Karpas-422 (cell line): Measurements from ENCODE around the gene BRME1. TPM values are rescaled to one million over a fixed set of nuclear protein-coding genes. Genes with fewer than 3 reads are reported as not detected.

Experiments used
- DNase-seq: peaks from one replicate; pipeline ENCODE4 v3.0.0-alpha.2; 2015
- H2AFZ ChIP-seq: fragments of 200-600 bp; sonication (generic); 2 replicates; pipeline ENCODE4 v1.6.1; 2014; ENCODE audit warnings: antibody characterized with exemption, low read length, mixed read lengths
- H3K27ac ChIP-seq: fragments of 200-600 bp; sonication (generic); 2 replicates; pipeline ENCODE4 v1.5.1; 2014; ENCODE audit warnings: mild to moderate bottlenecking, low read length, moderate library complexity
- H3K27me3 ChIP-seq: fragments of 200-600 bp; sonication (generic); 2 replicates; pipeline ENCODE4 v1.6.1; 2014; ENCODE audit warnings: low read length, mixed read lengths
- H3K36me3 ChIP-seq: fragments of 200-600 bp; sonication (generic); 2 replicates; pipeline ENCODE4 v1.6.1; 2014; ENCODE audit warnings: low read length, mixed read lengths; ENCODE audit not compliant: insufficient read depth
- H3K4me1 ChIP-seq: fragments of 200-600 bp; sonication (generic); 2 replicates; pipeline ENCODE4 v1.6.1; 2014; ENCODE audit warnings: mild to moderate bottlenecking, low read length, mixed read lengths
- H3K4me2 ChIP-seq: fragments of 200-600 bp; sonication (generic); 2 replicates; pipeline ENCODE4 v1.6.1; 2014; ENCODE audit warnings: low read length, low read depth, mild to moderate bottlenecking; ENCODE audit not compliant: poor library complexity, severe bottlenecking
- H3K4me3 ChIP-seq: fragments of 200-600 bp; sonication (generic); 2 replicates; pipeline ENCODE4 v1.5.1; 2014; ENCODE audit warnings: mild to moderate bottlenecking, antibody characterized with exemption, low read length, mixed read lengths
- H3K79me2 ChIP-seq: fragments of 200-600 bp; sonication (generic); 2 replicates; pipeline ENCODE4 v1.6.1; 2014; ENCODE audit warnings: mild to moderate bottlenecking, low read length, mixed read lengths
- H3K9ac ChIP-seq: fragments of 200-600 bp; sonication (generic); 2 replicates; pipeline ENCODE4 v1.6.0; 2014; ENCODE audit warnings: low read length
- H3K9me2 ChIP-seq: fragments of 200-600 bp; sonication (generic), shearing (Covaris generic); replicated peaks from 2 replicates; pipeline ENCODE4 v1.6.0; 2014; ENCODE audit warnings: mild to moderate bottlenecking, low read length, moderate library complexity; ENCODE audit not compliant: insufficient read depth
- H3K9me3 ChIP-seq: fragments of 300-700, 200-600 bp; sonication (generic); 2 replicates; pipeline ENCODE4 v1.6.1; 2014; ENCODE audit warnings: low read length, mixed read lengths
- H4K20me1 ChIP-seq: fragments of 200-600 bp; sonication (generic); 2 replicates; pipeline ENCODE4 v1.6.1; 2014; ENCODE audit warnings: mild to moderate bottlenecking, antibody characterized with exemption, low read length, low read depth; ENCODE audit not compliant: insufficient read depth
- total RNA-seq: library from RNA; depleted of rRNA; stranded (reverse); fragments of >200 nt; shearing (Covaris generic); gene quantifications from 2 replicates; pipeline ENCODE4 v1.2.3, GENCODE V29; 2014; ENCODE audit warnings: low replicate concordance

BRME1 gene
- total RNA-seq, 1 experiment from 2014 or later = not detected

GRCh38 chr19:13864667-13865570, 41.0 kb downstream of the BRME1 start:
- Histone ChIP-seq H3K79me2 (no peaks in the 10 kb centered on the region), H3K27me3 (no peaks in the 10 kb centered on the region), H3K4me2 (no peak overlapping the region), H4K20me1 (no peaks in the 10 kb centered on the region), H3K4me1 (peaks cover 10% of the 10 kb centered on the region), H3K9ac (no peak overlapping the region), H3K9me2 (no peaks in the 10 kb centered on the region), H3K27ac (no peak overlapping the region), H3K9me3 (no peaks in the 10 kb centered on the region), H3K4me3 (no peak overlapping the region), H3K36me3 (no peaks in the 10 kb centered on the region), H2AFZ (no peak overlapping the region)
- DNase-seq = no peak

- no peak overlapping the region for H2AFZ ChIP-seq
- no peak overlapping the region for H3K4me2 ChIP-seq
- no peak for DNase-seq
- H3K27me3 ChIP-seq = no peaks in the 10 kb centered on the region
- no peaks in the 10 kb centered on the region for H3K36me3 ChIP-seq
- no peak overlapping the region for H3K4me3 ChIP-seq
- no peak overlapping the region for H3K9ac ChIP-seq
- H3K9me2 ChIP-seq = no peaks in the 10 kb centered on the region
- peaks cover 10% of the 10 kb centered on the region for H3K4me1 ChIP-seq
- no peak overlapping the region for H3K27ac ChIP-seq
- H4K20me1 ChIP-seq = no peaks in the 10 kb centered on the region
- no peaks in the 10 kb centered on the region for H3K79me2 ChIP-seq
- no peaks in the 10 kb centered on the region for H3K9me3 ChIP-seq
Observed at GRCh38 chr19:13864046-13864666, 41.8 kb downstream of the BRME1 start.

GRCh38 chr19:13861714-13862531, 44.0 kb downstream of the BRME1 start:
- Histone ChIP-seq H3K4me1 (peaks cover 10% of the 10 kb centered on the region), H3K9me3 (no peaks in the 10 kb centered on the region)

GRCh38 chr19:13861392-13861713, 44.6 kb downstream of the BRME1 start:
- Histone ChIP-seq H3K79me2 (no peaks in the 10 kb centered on the region), H4K20me1 (no peaks in the 10 kb centered on the region), H3K9me2 (no peaks in the 10 kb centered on the region), H2AFZ (peak overlapping the region; percentile 93), H3K36me3 (no peaks in the 10 kb centered on the region), H3K4me1 (peaks cover 10% of the 10 kb centered on the region), H3K4me2 (peak overlapping the region; percentile 63), H3K27ac (no peak overlapping the region), H3K27me3 (no peaks in the 10 kb centered on the region), H3K9me3 (no peaks in the 10 kb centered on the region), H3K4me3 (peak overlapping the region; percentile 51), H3K9ac (peak overlapping the region; percentile 42)
- no peak for DNase-seq

More at GRCh38 chr19:13861714-13862531, 44.0 kb downstream of the BRME1 start:
- H3K36me3 ChIP-seq = no peaks in the 10 kb centered on the region
- no peaks in the 10 kb centered on the region for H4K20me1 ChIP-seq
- peak overlapping the region; percentile 93 for H2AFZ ChIP-seq
- H3K4me3 ChIP-seq = peak overlapping the region; percentile 51
- H3K9ac ChIP-seq = peak overlapping the region; percentile 42
- peak overlapping the region; percentile 63 for H3K4me2 ChIP-seq
- no peaks in the 10 kb centered on the region for H3K79me2 ChIP-seq
- DNase-seq = peak; percentile 90
- H3K27me3 ChIP-seq = no peaks in the 10 kb centered on the region
- H3K9me2 ChIP-seq = no peaks in the 10 kb centered on the region
- no peak overlapping the region for H3K27ac ChIP-seq

- H2AFZ ChIP-seq = no peak overlapping the region; the same call in 1 of the 2 replicates
- no peak overlapping the region for H3K27ac ChIP-seq
- H3K9ac ChIP-seq = peak overlapping the region; percentile 42; the same call in 1 of the 2 replicates
- peaks cover 10% of the 10 kb centered on the region for H3K4me1 ChIP-seq
- H3K9me3 ChIP-seq = no peaks in the 10 kb centered on the region
- no peaks in the 10 kb centered on the region for H3K9me2 ChIP-seq
- no peaks in the 10 kb centered on the region for H3K79me2 ChIP-seq
- H3K27me3 ChIP-seq = no peaks in the 10 kb centered on the region
- DNase-seq = no peak
- H4K20me1 ChIP-seq = no peaks in the 10 kb centered on the region
- no peak overlapping the region for H3K4me3 ChIP-seq
- H3K4me2 ChIP-seq = peak overlapping the region; percentile 63
- H3K36me3 ChIP-seq = no peaks in the 10 kb centered on the region
Observed at GRCh38 chr19:13860679-13861391, 45.1 kb downstream of the BRME1 start.

- no peak for DNase-seq
- H3K27ac ChIP-seq = no peak overlapping the region
- H3K79me2 ChIP-seq = no peaks in the 10 kb centered on the region
- no peaks in the 10 kb centered on the region for H3K36me3 ChIP-seq
- H3K4me2 ChIP-seq = no peak overlapping the region
- no peaks in the 10 kb centered on the region for H3K9me3 ChIP-seq
- no peaks in the 10 kb centered on the region for H3K27me3 ChIP-seq
- no peaks in the 10 kb centered on the region for H4K20me1 ChIP-seq
- H2AFZ ChIP-seq = no peak overlapping the region
- no peaks in the 10 kb centered on the region for H3K9me2 ChIP-seq
- H3K9ac ChIP-seq = no peak overlapping the region
- H3K4me3 ChIP-seq = no peak overlapping the region
- H3K4me1 ChIP-seq = peaks cover 10% of the 10 kb centered on the region
Observed at GRCh38 chr19:13859361-13859880, 46.5 kb downstream of the BRME1 start.

GRCh38 chr19:13856497-13856896, 49.4 kb downstream of the BRME1 start:
- no peak overlapping the region for H3K27ac ChIP-seq
- no peak overlapping the region for H3K4me2 ChIP-seq
- no peaks in the 10 kb centered on the region for H3K9me3 ChIP-seq
- H3K79me2 ChIP-seq = no peaks in the 10 kb centered on the region
- H3K9me2 ChIP-seq = no peaks in the 10 kb centered on the region
- H3K27me3 ChIP-seq = no peaks in the 10 kb centered on the region
- no peak for DNase-seq
- no peak overlapping the region for H2AFZ ChIP-seq
- H4K20me1 ChIP-seq = no peaks in the 10 kb centered on the region
- H3K36me3 ChIP-seq = no peaks in the 10 kb centered on the region
- H3K4me1 ChIP-seq = peaks cover 3% of the 10 kb centered on the region
- no peak overlapping the region for H3K4me3 ChIP-seq
- H3K9ac ChIP-seq = no peak overlapping the region
